ENCODE data around the gene CLDN5. TPM values are rescaled to one million over a fixed set of nuclear protein-coding genes. Genes with fewer than 3 reads are reported as not detected.

The CLDN5 gene
- total RNA-seq, 1 donor from 2014 or later, result 0.69 TPM

DNA sequence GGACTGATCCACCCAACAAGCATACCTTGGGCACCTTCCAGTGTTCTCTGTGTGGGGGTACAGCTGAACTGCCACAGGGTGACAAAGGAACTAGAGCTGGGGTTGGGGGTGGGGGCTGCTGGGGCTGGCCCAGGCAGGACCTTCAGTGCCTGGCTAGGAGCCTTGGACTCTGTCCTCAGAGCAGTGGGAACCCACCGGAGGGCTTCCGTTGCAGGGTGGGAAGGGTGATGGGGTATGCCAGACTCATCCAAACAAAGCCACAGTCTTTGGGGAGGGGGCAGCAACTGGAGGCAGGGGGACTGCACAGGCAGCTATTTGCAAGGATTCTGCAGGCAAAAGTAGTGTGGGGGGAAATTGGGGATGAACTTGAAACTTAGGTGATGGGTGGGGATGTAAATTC lies 35.7 kb upstream of the CLDN5 start:
- Histone ChIP-seq H3K9ac (no peak overlapping the region), H3K9me3 (ENCODE audit: low read depth) (no peaks in the 10 kb centered on the region), H3K79me2 (ENCODE audit: low read depth) (no peaks in the 10 kb centered on the region), H4K20me1 (ENCODE audit: low read depth) (no peaks in the 10 kb centered on the region), H3K4me2 (no peak overlapping the region), H3K4me1 (no peaks in the 10 kb centered on the region), H3F3A (ENCODE audit: low read depth) (no peaks in the 10 kb centered on the region), H3K27ac (no peak overlapping the region), H3K4me3 (no peak overlapping the region), H3K36me3 (no peaks in the 10 kb centered on the region), H3K27me3 (no peaks in the 10 kb centered on the region), H2AFZ (replicated peaks) (no peak overlapping the region)
- peaks cover 2% of the 10 kb centered on the region for H3K4me1 Mint-ChIP-seq
- no peaks in the 10 kb centered on the region for H3K36me3 Mint-ChIP-seq
- no peak overlapping the region for H3K4me3 Mint-ChIP-seq
- peaks cover 3% of the 10 kb centered on the region for H3K27me3 Mint-ChIP-seq (ENCODE audit: insufficient read depth, low read depth)
- no peak overlapping the region for H3K27ac Mint-ChIP-seq
- no peak for DNase-seq (ENCODE audit: low spot score)
- TF ChIP-seq EZH2phosphoT487 (IDR thresholded peaks at IDR 0.05) (no peak), EZH2 (IDR thresholded peaks at IDR 0.05) (no peak)
- TF ChIP-seq, protein P1, sequence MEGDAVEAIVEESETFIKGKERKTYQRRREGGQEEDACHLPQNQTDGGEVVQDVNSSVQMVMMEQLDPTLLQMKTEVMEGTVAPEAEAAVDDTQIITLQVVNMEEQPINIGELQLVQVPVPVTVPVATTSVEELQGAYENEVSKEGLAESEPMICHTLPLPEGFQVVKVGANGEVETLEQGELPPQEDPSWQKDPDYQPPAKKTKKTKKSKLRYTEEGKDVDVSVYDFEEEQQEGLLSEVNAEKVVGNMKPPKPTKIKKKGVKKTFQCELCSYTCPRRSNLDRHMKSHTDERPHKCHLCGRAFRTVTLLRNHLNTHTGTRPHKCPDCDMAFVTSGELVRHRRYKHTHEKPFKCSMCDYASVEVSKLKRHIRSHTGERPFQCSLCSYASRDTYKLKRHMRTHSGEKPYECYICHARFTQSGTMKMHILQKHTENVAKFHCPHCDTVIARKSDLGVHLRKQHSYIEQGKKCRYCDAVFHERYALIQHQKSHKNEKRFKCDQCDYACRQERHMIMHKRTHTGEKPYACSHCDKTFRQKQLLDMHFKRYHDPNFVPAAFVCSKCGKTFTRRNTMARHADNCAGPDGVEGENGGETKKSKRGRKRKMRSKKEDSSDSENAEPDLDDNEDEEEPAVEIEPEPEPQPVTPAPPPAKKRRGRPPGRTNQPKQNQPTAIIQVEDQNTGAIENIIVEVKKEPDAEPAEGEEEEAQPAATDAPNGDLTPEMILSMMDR (IDR thresholded peaks at IDR 0.05), result no peak
- no peaks in the 10 kb centered on the region for H3K9me3 Mint-ChIP-seq

DNA sequence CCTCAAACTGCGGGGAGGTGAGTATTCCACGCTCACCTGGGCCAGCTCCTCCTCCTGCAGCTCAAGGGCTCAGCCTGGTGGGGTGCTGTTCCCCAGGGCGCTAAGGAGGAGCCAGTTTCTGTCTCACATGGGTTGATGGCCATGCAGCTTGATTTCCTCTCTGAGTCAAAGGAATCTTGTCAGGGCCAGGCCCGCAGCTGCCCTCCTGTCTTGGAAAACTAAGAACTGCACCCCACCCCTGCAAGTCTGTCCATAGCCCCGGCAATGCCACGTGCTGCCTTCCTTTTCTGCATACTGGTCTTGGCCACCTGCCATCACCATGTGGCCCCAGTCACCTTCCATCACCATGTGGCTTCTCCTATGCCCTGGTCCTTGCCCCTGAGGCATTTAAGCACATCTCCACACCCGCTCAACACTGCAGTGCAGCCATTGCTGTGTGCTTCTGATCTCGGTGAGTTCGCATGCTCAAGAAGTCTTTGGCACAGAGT lies 35.2 kb upstream of the CLDN5 start:
- no peaks in the 10 kb centered on the region for H3K27me3 ChIP-seq
- TF ChIP-seq EZH2 (IDR thresholded peaks at IDR 0.05), result no peak
- no peak for TF ChIP-seq EZH2phosphoT487 (IDR thresholded peaks at IDR 0.05)
- TF ChIP-seq, protein P1 (IDR thresholded peaks at IDR 0.05), result no peak
- no peaks in the 10 kb centered on the region for H3K4me1 ChIP-seq
- no peaks in the 10 kb centered on the region for H3F3A ChIP-seq (ENCODE audit: low read depth)
- H3K27me3 Mint-ChIP-seq (ENCODE audit: insufficient read depth, low read depth), result peaks cover 3% of the 10 kb centered on the region
- no peak overlapping the region for H3K27ac ChIP-seq
- H3K9me3 ChIP-seq (ENCODE audit: low read depth), result no peaks in the 10 kb centered on the region
- no peak overlapping the region for H3K4me3 Mint-ChIP-seq
- no peak overlapping the region for H2AFZ ChIP-seq (replicated peaks)
- H3K79me2 ChIP-seq (ENCODE audit: low read depth), result no peaks in the 10 kb centered on the region
- no peaks in the 10 kb centered on the region for H3K36me3 ChIP-seq
- no peak overlapping the region for H3K4me3 ChIP-seq
- no peaks in the 10 kb centered on the region for H3K36me3 Mint-ChIP-seq
- H4K20me1 ChIP-seq (ENCODE audit: low read depth), result no peaks in the 10 kb centered on the region
- H3K9ac ChIP-seq, result no peak overlapping the region
- peaks cover 6% of the 10 kb centered on the region for H3K4me1 Mint-ChIP-seq
- H3K4me2 ChIP-seq, result no peak overlapping the region
- DNase-seq (ENCODE audit: low spot score), result no peak
- H3K9me3 Mint-ChIP-seq, result no peaks in the 10 kb centered on the region
- H3K27ac Mint-ChIP-seq, result no peak overlapping the region

DNA sequence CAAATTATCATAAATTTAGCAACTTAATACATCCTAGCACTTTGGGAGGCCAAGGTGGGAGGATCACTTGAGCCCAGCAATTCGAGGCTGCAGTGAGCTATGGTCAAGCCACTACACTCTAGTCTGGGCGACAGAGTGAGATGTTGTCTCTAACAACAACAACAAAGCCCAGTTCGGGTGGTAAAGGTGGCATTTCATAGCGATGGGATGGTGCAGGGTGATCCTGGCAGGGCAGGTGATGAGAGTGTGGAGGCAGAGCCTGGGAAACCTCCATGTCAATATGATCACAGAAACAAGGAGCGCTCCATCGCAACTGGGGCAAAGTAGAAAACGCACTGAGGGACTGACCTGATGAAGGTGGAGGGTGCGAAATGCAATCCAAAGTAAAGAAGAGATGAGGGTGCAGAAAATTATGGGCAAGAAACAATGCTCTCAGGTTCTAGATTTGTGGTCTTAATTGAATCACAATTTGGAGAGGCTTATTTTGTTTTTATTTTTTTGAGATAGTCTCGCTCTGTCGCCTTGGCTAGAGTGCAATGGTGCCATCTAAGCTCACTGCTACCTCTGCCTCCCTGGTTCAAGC lies 32.8 kb upstream of the CLDN5 start:
- Histone ChIP-seq H3K79me2 (ENCODE audit: low read depth) (no peaks in the 10 kb centered on the region), H2AFZ (replicated peaks) (no peak overlapping the region), H3K4me2 (no peak overlapping the region), H3K9me3 (ENCODE audit: low read depth) (no peaks in the 10 kb centered on the region), H3K4me1 (no peaks in the 10 kb centered on the region), H3F3A (ENCODE audit: low read depth) (no peaks in the 10 kb centered on the region), H4K20me1 (ENCODE audit: low read depth) (no peaks in the 10 kb centered on the region), H3K27ac (no peak overlapping the region), H3K4me3 (no peak overlapping the region), H3K36me3 (no peaks in the 10 kb centered on the region), H3K9ac (no peak overlapping the region), H3K27me3 (no peaks in the 10 kb centered on the region)
- Mint-ChIP-seq H3K27ac (no peak overlapping the region), H3K27me3 (ENCODE audit: insufficient read depth, low read depth) (peaks cover 6% of the 10 kb centered on the region), H3K36me3 (no peaks in the 10 kb centered on the region), H3K4me3 (no peak overlapping the region), H3K4me1 (peaks cover 8% of the 10 kb centered on the region), H3K9me3 (peaks cover 9% of the 10 kb centered on the region)
- TF ChIP-seq, protein P1 (IDR thresholded peaks at IDR 0.05), result no peak
- TF ChIP-seq EZH2phosphoT487 (IDR thresholded peaks at IDR 0.05), result no peak
- TF ChIP-seq EZH2 (IDR thresholded peaks at IDR 0.05), result no peak
- DNase-seq (ENCODE audit: low spot score), result no peak

Data from neural progenitor cell (in vitro differentiated cells).